GM21619 (cell line): ENCODE measurements around the gene POLR3GL.
"Not testable (repeated sequence)": the region's sequence is repeated elsewhere in the genome, so short reads cannot be mapped to it uniquely, and the experiment has no call there.

ENCODE experiments used
- ATAC-seq: cut with Tn5 transposase; IDR thresholded peaks from one replicate; pipeline ENCODE4 v1.9.1; 2021; ENCODE audit not compliant: unreplicated experiment

POLR3GL gene

GRCh38 chr1:145964328-145965118 is at the start of gene POLR3GL, which contains the start of gene ANKRD34A:
TSS of gene POLR3GL (plus strand) at chr1:145964690. CDS start at chr1:145974866, 10,176 bp downstream.
TSS of gene ANKRD34A (minus strand) at chr1:145964575. CDS start at chr1:145961759, 2,816 bp downstream.
- peak; percentile 88 for ATAC-seq

- ATAC-seq: no peak
These were observed 47.7 kb upstream of the POLR3GL start for GRCh38 chr1:145916745-145917144.

- no peak for ATAC-seq
These were observed 46.9 kb upstream of the POLR3GL start for GRCh38 chr1:145917595-145917994.

- ATAC-seq: peak; percentile 69
These were observed 46.1 kb upstream of the POLR3GL start, which contains the start of gene PEX11B for GRCh38 chr1:145918144-145918991. TSS of gene PEX11B (minus strand) at chr1:145918717. CDS start at chr1:145918688, 29 bp downstream.

GRCh38 chr1:145918992-145919939 is 45.2 kb upstream of the POLR3GL start:
- ATAC-seq: peak; percentile 85

- ATAC-seq: not testable (repeated sequence)
These were observed 44.2 kb upstream of the POLR3GL start for GRCh38 chr1:145920297-145920696.

GRCh38 chr1:145922266-145922665 is 42.2 kb upstream of the POLR3GL start:
- no peak for ATAC-seq

GRCh38 chr1:145926686-145927062 is 37.8 kb upstream of the POLR3GL start:
- ATAC-seq: no peak

- ATAC-seq: peak; percentile 94
These were observed 37.2 kb upstream of the POLR3GL start, which contains the start of gene RBM8A for GRCh38 chr1:145927063-145927886. TSS of gene RBM8A (minus strand) at chr1:145927484. CDS start at chr1:145927426, 58 bp downstream.

GRCh38 chr1:145927916-145928643 is 36.4 kb upstream of the POLR3GL start:
- no peak for ATAC-seq

GRCh38 chr1:145932522-145933009 is 31.9 kb upstream of the POLR3GL start:
- not testable (repeated sequence) for ATAC-seq

GRCh38 chr1:145935708-145936107 is 28.8 kb upstream of the POLR3GL start:
- no peak for ATAC-seq

GRCh38 chr1:145936247-145936646 is 28.2 kb upstream of the POLR3GL start:
- no peak for ATAC-seq

GRCh38 chr1:145937436-145937835 is 27.1 kb upstream of the POLR3GL start:
- ATAC-seq: no peak

- ATAC-seq: no peak
These were observed 22.1 kb upstream of the POLR3GL start for GRCh38 chr1:145942405-145942804.

GRCh38 chr1:145942871-145943270 is 21.6 kb upstream of the POLR3GL start:
- ATAC-seq: no peak

- ATAC-seq: no peak
These were observed 20.0 kb upstream of the POLR3GL start for GRCh38 chr1:145944532-145944931.

- no peak for ATAC-seq
These were observed 18.0 kb upstream of the POLR3GL start for GRCh38 chr1:145946477-145946986.

GRCh38 chr1:145947551-145947950 is 16.9 kb upstream of the POLR3GL start:
- ATAC-seq: no peak
